ENCODE results near the gene HIF1A. TPM values are rescaled to one million over a fixed set of nuclear protein-coding genes. Genes with fewer than 3 reads are reported as not detected.

Gene HIF1A
- total RNA-seq, 1 experiment from 2014 or later, result 135 TPM

GRCh38 chr14:61681413-61681812, 13.9 kb upstream of the HIF1A start:
- BruUV-seq (replicated peaks), result no TSS peak
- DNase-seq (ENCODE audit: low spot score), result no peak
- no peaks in the 10 kb centered on the region for H3K9me3 ChIP-seq (ENCODE audit: low read depth, low read length, poor library complexity, severe bottlenecking)
- intact Hi-C loops (cut with micrococcal nuclease; ENCODE audit: unreplicated experiment), result no loop called here
- no peaks in the 10 kb centered on the region for H3K36me3 ChIP-seq (ENCODE audit: insufficient read depth, low read length, poor library complexity, severe bottlenecking)
- TF ChIP-seq EZH2 (IDR thresholded peaks at IDR 0.05; ENCODE audit: borderline replicate concordance, low read depth, low read length, poor library complexity, severe bottlenecking) (no peak), CTCF (conservative IDR thresholded peaks at IDR 0.05; ENCODE audit: low read depth, low read length) (no peak)
- H3K27me3 ChIP-seq (replicated peaks; ENCODE audit: insufficient read depth, low read depth, low read length, poor library complexity), result peaks cover 3% of the 10 kb centered on the region
- H3K27ac ChIP-seq (ENCODE audit: low read depth, low read length, poor library complexity, severe bottlenecking), result no peak overlapping the region
- ChIA-PET POLR2A (ENCODE audit: low non-redundant PET) (no interaction called here), CTCF (no interaction called here)
- H3K4me1 ChIP-seq (ENCODE audit: insufficient read depth, low read length, poor library complexity, severe bottlenecking), result no peaks in the 10 kb centered on the region
- H3K4me3 ChIP-seq (ENCODE audit: low read depth, low read length, poor library complexity, severe bottlenecking), result no peak overlapping the region

- no peak overlapping the region for H3K27ac ChIP-seq (ENCODE audit: low read depth, low read length, poor library complexity, severe bottlenecking)
Observed at GRCh38 chr14:61683108-61683507, 12.2 kb upstream of the HIF1A start.

GRCh38 chr14:61690039-61690438, 5.3 kb upstream of the HIF1A start:
- Histone ChIP-seq H3K27me3 (replicated peaks; ENCODE audit: insufficient read depth, low read depth, low read length, poor library complexity) (no peaks in the 10 kb centered on the region), H3K9me3 (ENCODE audit: low read depth, low read length, poor library complexity, severe bottlenecking) (no peaks in the 10 kb centered on the region), H3K4me1 (ENCODE audit: insufficient read depth, low read length, poor library complexity, severe bottlenecking) (peaks cover 8% of the 10 kb centered on the region), H3K27ac (ENCODE audit: low read depth, low read length, poor library complexity, severe bottlenecking) (no peak overlapping the region), H3K4me3 (ENCODE audit: low read depth, low read length, poor library complexity, severe bottlenecking) (no peak overlapping the region), H3K36me3 (ENCODE audit: insufficient read depth, low read length, poor library complexity, severe bottlenecking) (no peaks in the 10 kb centered on the region)
- ChIA-PET CTCF (no interaction called here), POLR2A (ENCODE audit: low non-redundant PET) (no interaction called here)
- intact Hi-C loops (cut with micrococcal nuclease; ENCODE audit: unreplicated experiment), result no loop called here
- no TSS peak for BruUV-seq (replicated peaks)
- DNase-seq (ENCODE audit: low spot score), result no peak
- TF ChIP-seq EZH2 (IDR thresholded peaks at IDR 0.05; ENCODE audit: borderline replicate concordance, low read depth, low read length, poor library complexity, severe bottlenecking), result no peak
- TF ChIP-seq CTCF (conservative IDR thresholded peaks at IDR 0.05; ENCODE audit: low read depth, low read length), result no peak

More at GRCh38 chr14:61683108-61683507, 12.2 kb upstream of the HIF1A start:
- ChIA-PET POLR2A (ENCODE audit: low non-redundant PET) (no interaction called here), CTCF (no interaction called here)
- no peaks in the 10 kb centered on the region for H3K9me3 ChIP-seq (ENCODE audit: low read depth, low read length, poor library complexity, severe bottlenecking)
- no TSS peak for BruUV-seq (replicated peaks)
- no peak for DNase-seq (ENCODE audit: low spot score)
- intact Hi-C loops (cut with micrococcal nuclease; ENCODE audit: unreplicated experiment), result no loop called here
- no peak overlapping the region for H3K4me3 ChIP-seq (ENCODE audit: low read depth, low read length, poor library complexity, severe bottlenecking)
- TF ChIP-seq CTCF (conservative IDR thresholded peaks at IDR 0.05; ENCODE audit: low read depth, low read length) (no peak), EZH2 (IDR thresholded peaks at IDR 0.05; ENCODE audit: borderline replicate concordance, low read depth, low read length, poor library complexity, severe bottlenecking) (no peak)
- no peaks in the 10 kb centered on the region for H3K36me3 ChIP-seq (ENCODE audit: insufficient read depth, low read length, poor library complexity, severe bottlenecking)
- no peaks in the 10 kb centered on the region for H3K4me1 ChIP-seq (ENCODE audit: insufficient read depth, low read length, poor library complexity, severe bottlenecking)
- peaks cover 3% of the 10 kb centered on the region for H3K27me3 ChIP-seq (replicated peaks; ENCODE audit: insufficient read depth, low read depth, low read length, poor library complexity)

All from A673 (cell line).